ENCODE data around the gene SMPDL3B. TPM values are rescaled to one million over a fixed set of nuclear protein-coding genes. Genes with fewer than 3 reads are reported as not detected.

Gene SMPDL3B
- polyA plus RNA-seq = 1 to 10 TPM in 1 of 3 donors, under 1 TPM in 1, not detected in 1; 0.71 to 2.3 TPM

- Mint-ChIP-seq H3K4me1 (peaks cover 6 to 9% of the 10 kb centered on the region in 2 donors), H3K27me3 (ENCODE audit: low read depth in 3 of 3) (peaks cover 4 to 10% (median 8%) of the 10 kb centered on the region in 3 donors), H3K27ac (peak within 1 kb of the TSS in 2 of 6 donors; percentile 13 to 57), H3K9me3 (no peaks in the 10 kb centered on the region), H3K36me3 (no peaks in the 10 kb centered on the region), H3K4me3 (peak within 1 kb of the TSS; percentile 2 to 27 (median 8))
- no peak for DNase-seq
Observed at GRCh38 chr1:27934818-27935549, at the start of gene SMPDL3B. Gene SMPDL3B, plus strand, starts transcription at chr1:27935000. Its CDS starts 184 bp downstream, at chr1:27935184.

- peak overlapping the region; percentile 93 to 99 (median 98) for H3K27ac Mint-ChIP-seq
- H3K4me3 Mint-ChIP-seq = peak overlapping the region; percentile 82 to 91 (median 87)
- H3K9me3 Mint-ChIP-seq = no peaks in the 10 kb centered on the region
- no peak for DNase-seq
- H3K27me3 Mint-ChIP-seq (ENCODE audit: low read depth in 3 of 3) = peaks cover 5 to 44% (median 35%) of the 10 kb centered on the region in 3 donors
- H3K4me1 Mint-ChIP-seq = peaks cover 72 to 74% of the 10 kb centered on the region in 2 donors
- H3K36me3 Mint-ChIP-seq = peaks cover 29 to 51% (median 41%) of the 10 kb centered on the region in 3 donors
Observed at GRCh38 chr1:27885114-27885528, 49.7 kb upstream of the SMPDL3B start.

- peaks cover 32 to 55% (median 44%) of the 10 kb centered on the region in 3 donors for H3K36me3 Mint-ChIP-seq
- peaks cover 7 to 46% (median 35%) of the 10 kb centered on the region in 3 donors for H3K27me3 Mint-ChIP-seq (ENCODE audit: low read depth in 3 of 3)
- no peak for DNase-seq
- H3K4me3 Mint-ChIP-seq = peak overlapping the region; percentile 82 to 91 (median 87)
- peak overlapping the region; percentile 93 to 99 (median 98) for H3K27ac Mint-ChIP-seq
- no peaks in the 10 kb centered on the region for H3K9me3 Mint-ChIP-seq
- peaks cover 78 to 81% of the 10 kb centered on the region in 2 donors for H3K4me1 Mint-ChIP-seq
Observed at GRCh38 chr1:27885621-27886352, 49.0 kb upstream of the SMPDL3B start.

- H3K4me3 Mint-ChIP-seq = peak overlapping the region; percentile 82 to 91 (median 87)
- H3K36me3 Mint-ChIP-seq = peaks cover 32 to 61% (median 47%) of the 10 kb centered on the region in 3 donors
- H3K27me3 Mint-ChIP-seq (ENCODE audit: low read depth in 3 of 3) = peaks cover 9 to 46% (median 35%) of the 10 kb centered on the region in 3 donors
- peak; percentile 42 to 61 (median 56) for DNase-seq
- H3K27ac Mint-ChIP-seq = peak overlapping the region; percentile 93 to 99 (median 98)
- peaks cover 83 to 86% of the 10 kb centered on the region in 2 donors for H3K4me1 Mint-ChIP-seq
- H3K9me3 Mint-ChIP-seq = no peaks in the 10 kb centered on the region
Observed at GRCh38 chr1:27886353-27886679, 48.5 kb upstream of the SMPDL3B start.

- H3K4me1 Mint-ChIP-seq = peaks cover 87 to 90% of the 10 kb centered on the region in 2 donors
- H3K4me3 Mint-ChIP-seq = peak overlapping the region; percentile 82 to 91 (median 87)
- H3K27me3 Mint-ChIP-seq (ENCODE audit: low read depth in 3 of 3) = peaks cover 9 to 48% (median 35%) of the 10 kb centered on the region in 3 donors
- DNase-seq = no peak
- H3K36me3 Mint-ChIP-seq = peaks cover 32 to 65% (median 49%) of the 10 kb centered on the region in 3 donors
- no peaks in the 10 kb centered on the region for H3K9me3 Mint-ChIP-seq
- H3K27ac Mint-ChIP-seq = peak overlapping the region; percentile 93 to 99 (median 98)
Observed at GRCh38 chr1:27886744-27887143, 48.1 kb upstream of the SMPDL3B start.

- Mint-ChIP-seq H3K27ac (peak overlapping the region; percentile 93 to 99 (median 98)), H3K4me3 (peak overlapping the region; percentile 82 to 91 (median 87)), H3K27me3 (ENCODE audit: low read depth in 3 of 3) (peaks cover 9 to 49% (median 35%) of the 10 kb centered on the region in 3 donors), H3K4me1 (peaks cover 92 to 97% of the 10 kb centered on the region in 2 donors), H3K36me3 (peaks cover 32 to 64% (median 52%) of the 10 kb centered on the region in 3 donors), H3K9me3 (no peaks in the 10 kb centered on the region)
- DNase-seq = peak; percentile 78 to 84 (median 81)
Observed at GRCh38 chr1:27887215-27888021, 47.4 kb upstream of the SMPDL3B start.

GRCh38 chr1:27889506-27889905 lies 45.3 kb upstream of the SMPDL3B start:
- peaks cover 76 to 87% of the 10 kb centered on the region in 2 donors for H3K4me1 Mint-ChIP-seq
- peaks cover 9 to 38% (median 33%) of the 10 kb centered on the region in 3 donors for H3K27me3 Mint-ChIP-seq (ENCODE audit: low read depth in 3 of 3)
- peaks cover 24 to 59% (median 48%) of the 10 kb centered on the region in 3 donors for H3K36me3 Mint-ChIP-seq
- H3K27ac Mint-ChIP-seq = peak overlapping the region; percentile 81 to 98 (median 94)
- no peaks in the 10 kb centered on the region for H3K9me3 Mint-ChIP-seq
- peak overlapping the region; percentile 12 to 90 (median 43) for H3K4me3 Mint-ChIP-seq
- no peak for DNase-seq

GRCh38 chr1:27891196-27891889 lies 43.5 kb upstream of the SMPDL3B start:
- H3K9me3 Mint-ChIP-seq = no peaks in the 10 kb centered on the region
- peaks cover 58 to 79% of the 10 kb centered on the region in 2 donors for H3K4me1 Mint-ChIP-seq
- H3K27me3 Mint-ChIP-seq (ENCODE audit: low read depth in 3 of 3) = peaks cover 7 to 26% (median 20%) of the 10 kb centered on the region in 3 donors
- H3K4me3 Mint-ChIP-seq = peak overlapping the region; percentile 47 to 87 (median 58)
- peak overlapping the region; percentile 93 to 98 (median 96) for H3K27ac Mint-ChIP-seq
- H3K36me3 Mint-ChIP-seq = peaks cover 24 to 57% (median 48%) of the 10 kb centered on the region in 3 donors
- peak; percentile 74 to 82 (median 78) for DNase-seq

GRCh38 chr1:27894521-27894920 lies 40.3 kb upstream of the SMPDL3B start:
- Mint-ChIP-seq H3K27me3 (ENCODE audit: low read depth in 3 of 3) (peaks cover 0 to 5% (median 4%) of the 10 kb centered on the region in 3 donors), H3K4me3 (no peak overlapping the region), H3K9me3 (no peaks in the 10 kb centered on the region), H3K36me3 (peaks cover 25 to 50% (median 35%) of the 10 kb centered on the region in 3 donors), H3K27ac (peak overlapping the region; percentile 37 to 96 (median 93)), H3K4me1 (peaks cover 29 to 47% of the 10 kb centered on the region in 2 donors)
- no peak for DNase-seq

- H3K36me3 Mint-ChIP-seq = peaks cover 6 to 38% (median 17%) of the 10 kb centered on the region in 3 donors
- peaks cover 0 to 2% (median 1%) of the 10 kb centered on the region in 3 donors for H3K27me3 Mint-ChIP-seq (ENCODE audit: low read depth in 3 of 3)
- H3K4me3 Mint-ChIP-seq = no peak overlapping the region
- no peaks in the 10 kb centered on the region for H3K9me3 Mint-ChIP-seq
- DNase-seq = no peak
- peak overlapping the region in 3 of 6 donors; percentile 30 to 81 (median 70) for H3K27ac Mint-ChIP-seq
- H3K4me1 Mint-ChIP-seq = peaks cover 5 to 12% of the 10 kb centered on the region in 2 donors
Observed at GRCh38 chr1:27906759-27907158, 28.0 kb upstream of the SMPDL3B start.

- Mint-ChIP-seq H3K9me3 (no peaks in the 10 kb centered on the region), H3K4me3 (peak overlapping the region; percentile 5 to 60 (median 42)), H3K27ac (peak overlapping the region; percentile 55 to 82 (median 57)), H3K4me1 (peaks cover 20 to 27% of the 10 kb centered on the region in 2 donors), H3K36me3 (peaks cover 2 to 14% (median 6%) of the 10 kb centered on the region in 3 donors), H3K27me3 (ENCODE audit: low read depth in 3 of 3) (peaks cover 0 to 12% (median 7%) of the 10 kb centered on the region in 3 donors)
- DNase-seq = no peak
Observed at GRCh38 chr1:27912429-27912828, 22.4 kb upstream of the SMPDL3B start.

- H3K4me1 Mint-ChIP-seq = peaks cover 19 to 26% of the 10 kb centered on the region in 2 donors
- peak overlapping the region; percentile 94 to 99 (median 98) for H3K4me3 Mint-ChIP-seq
- H3K27me3 Mint-ChIP-seq (ENCODE audit: low read depth in 3 of 3) = peaks cover 0 to 12% (median 11%) of the 10 kb centered on the region in 3 donors
- no peak for DNase-seq
- H3K27ac Mint-ChIP-seq = peak overlapping the region; percentile 97 to 99 (median 98)
- H3K36me3 Mint-ChIP-seq = peaks cover 0 to 4% (median 4%) of the 10 kb centered on the region in 3 donors
- H3K9me3 Mint-ChIP-seq = no peaks in the 10 kb centered on the region
Observed at GRCh38 chr1:27915082-27915575, 19.7 kb upstream of the SMPDL3B start.
